Globus pallidus (tissue), 1 donor: ENCODE measurements around the gene SETD5.
"Not testable (repeated sequence)": the region's sequence is repeated elsewhere in the genome, so short reads cannot be mapped to it uniquely, and the experiment has no call there.

ENCODE experiments used
- DNase-seq: peaks from one replicate; pipeline ENCODE4 v3.0.0-alpha.2; 2015; ENCODE audit warnings: low spot score

The SETD5 gene

GRCh38 chr3:9467451-9467850, 70.0 kb downstream of the SETD5 start:
- DNase-seq, result no peak

DNA sequence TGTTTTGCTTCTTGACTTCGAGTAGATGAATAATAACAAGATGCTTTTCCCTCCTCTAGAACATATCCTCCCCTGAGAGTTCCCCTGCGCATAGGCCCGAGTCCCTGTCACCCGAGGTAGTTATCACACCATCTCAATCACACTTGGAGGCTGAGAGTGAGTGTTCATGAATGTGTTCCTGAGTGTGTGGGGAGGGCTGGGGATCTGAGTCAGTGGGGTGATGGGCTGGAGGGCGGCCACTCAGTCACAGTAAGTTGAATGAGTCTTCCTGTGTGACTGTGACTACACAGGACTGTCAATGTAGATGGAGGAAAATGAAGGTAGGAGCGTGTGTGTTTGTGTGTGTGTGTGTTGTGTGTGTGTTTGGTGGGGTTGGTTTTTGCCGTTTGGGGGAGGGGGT, 71.0 kb downstream of the SETD5 start:
- no peak for DNase-seq

- no peak for DNase-seq
Observed at GRCh38 chr3:9469986-9470385, 72.6 kb downstream of the SETD5 start.

GRCh38 chr3:9473496-9474065, 76.2 kb downstream of the SETD5 start:
- DNase-seq, result no peak

GRCh38 chr3:9474482-9474881, 77.1 kb downstream of the SETD5 start:
- DNase-seq, result no peak

DNA sequence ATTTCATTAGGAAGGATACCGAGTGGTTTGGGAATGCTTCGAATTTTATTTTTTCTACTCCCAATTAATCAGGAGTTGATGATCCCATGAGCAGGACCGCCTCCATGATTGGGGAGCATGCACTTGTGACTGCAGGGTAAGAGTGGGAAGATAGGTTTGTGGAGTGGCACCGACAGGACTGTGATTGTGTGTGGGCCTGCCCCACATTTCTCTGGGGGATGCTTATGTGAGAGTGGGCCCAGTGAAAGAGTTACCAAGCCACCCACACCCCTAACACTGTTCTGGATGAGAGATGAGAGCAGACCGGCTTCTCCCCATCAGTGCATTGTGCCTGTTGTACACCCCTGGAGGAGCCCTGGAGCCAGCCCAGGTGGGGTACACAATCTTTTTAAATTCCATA, 79.5 kb downstream of the SETD5 start:
- DNase-seq, result no peak

DNA sequence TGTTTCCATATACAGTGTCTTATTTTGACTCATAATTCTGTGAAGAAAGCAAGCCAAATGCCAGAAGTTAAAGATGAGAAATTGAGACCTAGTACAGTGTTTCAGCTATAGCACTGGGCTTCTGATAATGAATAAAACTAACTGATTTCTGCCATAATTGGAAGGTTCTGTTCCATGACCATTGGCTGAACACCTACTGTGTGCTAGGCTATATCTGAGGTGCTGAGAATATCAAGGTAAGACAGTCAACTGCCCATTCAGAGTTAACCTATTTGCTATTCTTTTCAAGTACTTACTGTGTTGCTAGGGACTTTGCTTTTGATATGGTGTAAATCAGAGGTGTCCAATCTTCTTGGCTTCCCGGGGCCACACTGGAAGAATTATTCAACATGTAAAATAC, 82.8 kb downstream of the SETD5 start:
- no peak for DNase-seq

GRCh38 chr3:9485248-9485647, 87.8 kb downstream of the SETD5 start:
- no peak for DNase-seq

GRCh38 chr3:9491506-9491905, 94.1 kb downstream of the SETD5 start:
- DNase-seq, result no peak

GRCh38 chr3:9494036-9494435, 96.6 kb downstream of the SETD5 start:
- not testable (repeated sequence) for DNase-seq

- no peak for DNase-seq
Observed at GRCh38 chr3:9496893-9497292, 99.5 kb downstream of the SETD5 start.

DNA sequence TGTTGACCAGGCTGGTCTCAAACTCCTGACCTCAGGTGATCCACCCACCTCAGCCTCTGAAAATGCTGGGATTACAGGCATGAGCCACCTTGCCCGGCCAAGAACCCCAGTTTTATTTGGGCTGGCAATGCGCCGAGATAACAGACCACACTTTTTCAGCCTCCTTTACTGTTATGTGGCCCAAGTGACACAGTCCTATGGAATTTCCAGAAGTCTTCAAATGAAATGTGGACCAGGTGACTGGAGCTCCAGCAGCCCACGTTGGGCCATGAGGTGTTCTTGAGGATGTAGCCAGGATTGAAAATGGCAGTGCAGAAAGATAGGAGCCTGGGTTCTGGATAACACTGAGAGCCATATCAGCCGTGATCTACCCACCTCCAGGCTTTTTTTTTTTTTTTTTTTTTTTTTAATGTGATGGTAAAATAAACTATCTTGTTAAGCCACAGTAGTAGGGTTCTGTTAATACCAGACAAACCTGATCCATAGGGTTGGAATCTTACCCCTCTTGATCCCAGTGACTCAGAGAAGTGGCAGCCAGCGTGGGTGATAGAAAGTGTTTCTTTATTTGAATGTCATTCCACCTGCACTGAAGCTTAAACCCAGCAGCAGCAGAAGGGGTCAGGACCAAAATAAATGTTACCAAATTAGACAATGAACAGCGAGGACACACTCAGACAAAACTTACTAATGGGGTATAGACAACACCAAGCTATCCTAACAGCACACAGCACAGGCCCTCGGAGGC, 100.6 kb downstream of the SETD5 start:
- DNase-seq, result no peak

DNA sequence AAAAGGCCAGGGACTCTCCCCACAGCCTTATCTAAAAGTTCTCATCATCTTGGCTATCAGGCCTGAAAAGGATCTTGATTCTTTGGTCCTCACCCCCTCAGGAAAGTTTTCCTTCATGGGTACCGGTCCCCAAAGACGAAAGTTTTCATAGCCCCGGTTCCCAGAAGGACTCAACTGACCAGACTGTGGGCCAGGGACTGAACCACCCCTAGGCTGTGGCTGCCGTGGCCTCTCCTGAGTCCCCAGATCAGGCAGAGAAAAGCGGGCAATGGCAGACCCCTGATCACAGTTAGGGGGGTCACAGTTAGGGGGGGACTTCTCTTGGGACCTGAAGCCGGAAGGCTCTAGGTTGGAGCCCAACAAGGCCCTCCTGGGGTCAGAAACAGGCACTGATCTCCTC, 101.4 kb downstream of the SETD5 start:
- no peak for DNase-seq

GRCh38 chr3:9499455-9500107, 102.2 kb downstream of the SETD5 start:
- DNase-seq, result no peak

GRCh38 chr3:9500108-9501050, 103.0 kb downstream of the SETD5 start:
- no peak for DNase-seq

- DNase-seq, result no peak
Observed at GRCh38 chr3:9501226-9501625, 103.8 kb downstream of the SETD5 start.

DNA sequence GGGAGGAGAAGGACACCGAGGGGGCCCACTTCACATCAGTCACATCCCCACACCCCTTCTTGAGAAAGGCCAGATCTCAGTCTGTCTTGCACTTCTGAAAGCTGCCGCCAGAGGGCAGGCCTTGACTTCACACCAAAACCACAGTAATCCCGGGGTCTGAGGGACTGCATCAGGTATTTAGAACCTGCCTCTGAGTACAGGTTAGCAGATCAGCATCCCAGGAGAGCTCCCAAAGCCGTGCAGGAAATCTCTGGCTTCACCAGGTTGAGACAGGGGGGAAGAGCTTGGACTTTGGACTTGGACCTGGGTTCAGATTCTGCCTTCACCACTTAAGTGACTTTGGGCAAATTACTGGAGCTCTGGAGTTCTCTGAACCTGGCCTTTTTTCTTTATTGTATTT, 105.9 kb downstream of the SETD5 start:
- peak; percentile 26 for DNase-seq

DNA sequence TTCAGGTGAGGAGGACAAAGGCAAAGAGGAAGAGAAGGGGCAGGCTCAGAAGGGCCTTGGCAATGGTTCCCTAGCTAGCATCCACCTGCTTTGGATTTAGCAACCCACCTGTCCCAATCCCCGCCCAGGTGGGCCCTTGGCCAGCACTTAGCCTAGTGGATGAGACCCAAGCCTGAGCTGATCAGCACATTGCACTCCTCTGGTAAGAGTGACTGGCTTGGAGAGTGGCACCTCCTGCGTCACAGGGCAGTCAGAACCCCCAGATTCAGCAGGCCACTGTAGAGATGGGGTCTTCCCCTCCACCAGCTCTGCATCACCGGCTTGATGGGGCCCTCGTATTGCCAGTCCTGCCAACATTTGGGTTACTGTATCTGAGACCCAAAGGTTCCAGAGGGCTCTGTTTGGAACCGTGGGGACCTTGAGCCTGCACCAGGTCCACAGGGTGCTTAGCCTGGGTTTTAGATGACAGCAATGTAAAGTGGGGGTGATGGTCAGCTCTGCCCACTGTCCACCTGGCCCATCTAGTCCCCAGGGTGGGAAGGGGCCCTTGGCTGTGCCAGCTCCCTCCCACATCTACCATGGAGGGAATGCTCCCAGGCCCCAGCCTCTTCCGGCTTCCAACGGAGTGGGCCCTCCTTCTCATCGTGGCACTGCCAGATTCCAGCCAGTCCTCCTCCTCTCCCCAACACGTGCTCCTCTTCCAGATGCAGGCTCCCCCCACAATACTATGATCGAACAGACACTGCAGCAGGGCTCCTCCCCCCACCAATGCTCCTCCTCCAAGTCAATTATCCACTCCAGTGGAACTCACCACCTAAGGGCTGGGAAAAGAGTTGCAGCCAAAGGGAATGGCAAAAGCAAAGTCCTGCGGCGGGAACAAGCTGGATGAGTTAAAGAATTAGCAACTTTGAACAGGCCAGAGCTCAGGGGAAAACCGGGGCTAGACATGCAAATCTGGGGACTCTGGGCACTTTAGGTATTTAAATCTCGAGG, 110.5 kb downstream of the SETD5 start:
- DNase-seq, result no peak

DNA sequence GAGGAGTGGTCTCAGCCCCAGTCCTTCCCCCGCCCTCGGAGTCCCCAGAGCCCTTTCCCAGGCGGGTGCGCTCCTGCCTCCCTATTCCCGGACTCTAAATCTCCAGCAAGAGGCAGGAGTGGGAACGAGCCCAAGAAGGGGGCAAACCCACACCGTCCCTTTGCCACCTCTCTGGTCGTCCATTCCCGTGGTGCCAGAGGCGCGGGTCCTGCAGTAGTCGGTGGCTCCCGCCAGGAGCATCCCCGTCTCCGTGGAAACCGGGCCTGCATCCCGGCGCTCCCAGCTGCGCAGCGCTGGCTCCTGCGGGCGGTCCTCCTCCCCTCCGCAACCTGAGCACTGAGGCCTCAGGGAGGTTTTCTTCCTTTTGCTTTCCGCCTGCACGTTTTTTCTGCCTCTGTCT, 111.4 kb downstream of the SETD5 start:
- DNase-seq, result no peak

- DNase-seq, result no peak
Observed at GRCh38 chr3:9512456-9513045, 115.1 kb downstream of the SETD5 start.

DNA sequence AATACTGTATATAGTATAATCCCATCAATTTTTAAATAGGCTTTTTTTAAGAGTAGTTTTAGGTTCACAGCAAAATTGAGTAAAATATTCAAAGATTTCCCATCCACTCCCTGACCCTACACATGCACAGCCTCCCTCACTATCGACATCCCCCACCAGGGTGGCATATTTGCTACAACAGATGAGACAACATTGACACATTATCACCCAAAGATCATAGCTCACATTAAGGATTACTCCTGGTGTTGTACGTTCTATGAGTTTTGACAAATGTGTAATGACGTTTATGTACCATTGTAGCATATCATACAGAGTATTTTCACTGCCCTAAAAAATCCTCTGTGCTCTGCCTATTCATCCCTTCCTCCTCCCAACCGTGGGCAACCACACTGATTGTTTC, 116.9 kb downstream of the SETD5 start:
- DNase-seq, result no peak
